ENCODE measurements around the gene EPN2. TPM values are rescaled to one million over a fixed set of nuclear protein-coding genes. Genes with fewer than 3 reads are reported as not detected.

EPN2 gene
- polyA plus RNA-seq, 1 donor from 2014 or later = 37.8 TPM

DNA sequence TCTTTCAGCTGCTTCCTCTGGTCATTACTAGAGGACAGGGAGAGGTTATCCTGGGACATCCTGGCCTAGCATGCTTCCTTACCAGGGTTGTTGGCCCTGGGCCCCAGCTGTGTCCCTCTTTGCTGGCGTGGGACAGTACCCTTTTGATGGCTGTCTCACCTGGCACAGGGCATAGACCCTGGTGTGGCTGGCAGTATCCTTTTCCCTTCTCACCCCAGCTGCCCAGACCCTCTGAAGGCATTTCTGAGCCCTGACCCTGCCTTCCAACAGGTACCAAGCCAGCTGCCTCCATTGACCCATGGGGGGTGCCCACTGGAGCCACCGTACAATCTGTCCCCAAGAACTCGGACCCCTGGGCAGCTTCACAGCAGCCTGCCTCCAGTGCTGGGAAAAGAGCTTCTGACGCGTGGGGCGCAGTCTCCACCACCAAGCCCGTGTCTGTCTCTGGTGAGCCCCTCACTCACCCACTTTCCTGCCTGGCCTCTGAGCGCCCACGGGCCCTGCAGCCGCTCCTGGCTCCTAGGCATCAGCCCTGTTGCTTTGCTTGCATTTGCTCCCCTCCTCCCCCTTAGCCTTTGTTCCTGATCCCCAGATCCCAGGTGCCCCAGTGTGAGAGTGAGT lies 91.4 kb downstream of the EPN2 start:
- Histone ChIP-seq H3K4me2 (ENCODE audit: low read length) (no peak overlapping the region), H3K27me3 (ENCODE audit: insufficient read depth, low read depth, low read length) (no peaks in the 10 kb centered on the region), H3K27ac (ENCODE audit: low read length) (no peak overlapping the region), H3K4me3 (ENCODE audit: low read length) (no peak overlapping the region), H3K36me3 (ENCODE audit: insufficient read depth, low read length) (peaks cover 4% of the 10 kb centered on the region), H4K20me1 (ENCODE audit: insufficient read depth) (no peaks in the 10 kb centered on the region), H3F3A (ENCODE audit: insufficient read depth, low read length, poor library complexity, severe bottlenecking) (no peaks in the 10 kb centered on the region), H3K9me3 (ENCODE audit: low read length) (no peaks in the 10 kb centered on the region), H2AFZ (ENCODE audit: low read depth, low read length) (no peak overlapping the region), H3K9me2 (ENCODE audit: insufficient read depth, low read length) (no peaks in the 10 kb centered on the region), H3K79me2 (replicated peaks; ENCODE audit: insufficient read depth, low read length) (no peaks in the 10 kb centered on the region), H3K9ac (ENCODE audit: low read length) (no peak overlapping the region)
- TF ChIP-seq SMC3 (conservative IDR thresholded peaks at IDR 0.05; ENCODE audit: poor library complexity) = no peak
- no peak for TF ChIP-seq EP300 (conservative IDR thresholded peaks at IDR 0.05; ENCODE audit: poor library complexity, severe bottlenecking)
- no peak for TF ChIP-seq TAF1 (IDR thresholded peaks at IDR 0.05; ENCODE audit: low read depth)
- TF ChIP-seq POLR2AphosphoS5 (IDR thresholded peaks at IDR 0.05) = no peak
- no peak for TF ChIP-seq RAD21 (conservative IDR thresholded peaks at IDR 0.05)
- TF ChIP-seq EZH2 (IDR thresholded peaks at IDR 0.05; ENCODE audit: borderline replicate concordance, insufficient read depth, low read length, poor library complexity, severe bottlenecking) = no peak
- TF ChIP-seq, protein P1, sequence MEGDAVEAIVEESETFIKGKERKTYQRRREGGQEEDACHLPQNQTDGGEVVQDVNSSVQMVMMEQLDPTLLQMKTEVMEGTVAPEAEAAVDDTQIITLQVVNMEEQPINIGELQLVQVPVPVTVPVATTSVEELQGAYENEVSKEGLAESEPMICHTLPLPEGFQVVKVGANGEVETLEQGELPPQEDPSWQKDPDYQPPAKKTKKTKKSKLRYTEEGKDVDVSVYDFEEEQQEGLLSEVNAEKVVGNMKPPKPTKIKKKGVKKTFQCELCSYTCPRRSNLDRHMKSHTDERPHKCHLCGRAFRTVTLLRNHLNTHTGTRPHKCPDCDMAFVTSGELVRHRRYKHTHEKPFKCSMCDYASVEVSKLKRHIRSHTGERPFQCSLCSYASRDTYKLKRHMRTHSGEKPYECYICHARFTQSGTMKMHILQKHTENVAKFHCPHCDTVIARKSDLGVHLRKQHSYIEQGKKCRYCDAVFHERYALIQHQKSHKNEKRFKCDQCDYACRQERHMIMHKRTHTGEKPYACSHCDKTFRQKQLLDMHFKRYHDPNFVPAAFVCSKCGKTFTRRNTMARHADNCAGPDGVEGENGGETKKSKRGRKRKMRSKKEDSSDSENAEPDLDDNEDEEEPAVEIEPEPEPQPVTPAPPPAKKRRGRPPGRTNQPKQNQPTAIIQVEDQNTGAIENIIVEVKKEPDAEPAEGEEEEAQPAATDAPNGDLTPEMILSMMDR (IDR thresholded peaks at IDR 0.05; ENCODE audit: poor library complexity, severe bottlenecking) = no peak
- no peak for TF ChIP-seq MXI1 (conservative IDR thresholded peaks at IDR 0.05; ENCODE audit: poor library complexity, severe bottlenecking)
- TF ChIP-seq, protein P2, sequence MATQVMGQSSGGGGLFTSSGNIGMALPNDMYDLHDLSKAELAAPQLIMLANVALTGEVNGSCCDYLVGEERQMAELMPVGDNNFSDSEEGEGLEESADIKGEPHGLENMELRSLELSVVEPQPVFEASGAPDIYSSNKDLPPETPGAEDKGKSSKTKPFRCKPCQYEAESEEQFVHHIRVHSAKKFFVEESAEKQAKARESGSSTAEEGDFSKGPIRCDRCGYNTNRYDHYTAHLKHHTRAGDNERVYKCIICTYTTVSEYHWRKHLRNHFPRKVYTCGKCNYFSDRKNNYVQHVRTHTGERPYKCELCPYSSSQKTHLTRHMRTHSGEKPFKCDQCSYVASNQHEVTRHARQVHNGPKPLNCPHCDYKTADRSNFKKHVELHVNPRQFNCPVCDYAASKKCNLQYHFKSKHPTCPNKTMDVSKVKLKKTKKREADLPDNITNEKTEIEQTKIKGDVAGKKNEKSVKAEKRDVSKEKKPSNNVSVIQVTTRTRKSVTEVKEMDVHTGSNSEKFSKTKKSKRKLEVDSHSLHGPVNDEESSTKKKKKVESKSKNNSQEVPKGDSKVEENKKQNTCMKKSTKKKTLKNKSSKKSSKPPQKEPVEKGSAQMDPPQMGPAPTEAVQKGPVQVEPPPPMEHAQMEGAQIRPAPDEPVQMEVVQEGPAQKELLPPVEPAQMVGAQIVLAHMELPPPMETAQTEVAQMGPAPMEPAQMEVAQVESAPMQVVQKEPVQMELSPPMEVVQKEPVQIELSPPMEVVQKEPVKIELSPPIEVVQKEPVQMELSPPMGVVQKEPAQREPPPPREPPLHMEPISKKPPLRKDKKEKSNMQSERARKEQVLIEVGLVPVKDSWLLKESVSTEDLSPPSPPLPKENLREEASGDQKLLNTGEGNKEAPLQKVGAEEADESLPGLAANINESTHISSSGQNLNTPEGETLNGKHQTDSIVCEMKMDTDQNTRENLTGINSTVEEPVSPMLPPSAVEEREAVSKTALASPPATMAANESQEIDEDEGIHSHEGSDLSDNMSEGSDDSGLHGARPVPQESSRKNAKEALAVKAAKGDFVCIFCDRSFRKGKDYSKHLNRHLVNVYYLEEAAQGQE (IDR thresholded peaks at IDR 0.05; ENCODE audit: borderline replicate concordance) = no peak

DNA sequence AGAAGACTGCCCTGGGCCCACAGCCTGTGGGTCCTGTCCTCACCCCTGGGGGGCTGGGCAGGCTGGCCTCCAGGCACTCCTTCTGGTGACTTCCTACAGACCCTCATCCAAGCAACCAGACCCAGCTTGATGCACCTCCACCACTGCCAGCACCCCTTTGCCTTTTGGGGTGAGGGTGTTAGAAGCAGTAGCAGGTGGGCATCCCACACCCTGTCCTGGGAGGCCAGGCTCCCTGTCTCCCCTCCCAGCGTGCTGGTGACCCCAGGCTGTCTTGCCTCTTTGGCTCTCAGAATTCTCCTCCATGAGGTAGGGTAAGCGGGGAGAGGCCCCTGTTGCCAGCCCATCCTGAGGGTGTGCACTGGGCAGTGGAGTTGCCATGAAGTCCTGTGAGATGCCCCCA lies 92.0 kb downstream of the EPN2 start:
- Histone ChIP-seq H3K9ac (ENCODE audit: low read length) (no peak overlapping the region), H3K36me3 (ENCODE audit: insufficient read depth, low read length) (peaks cover 4% of the 10 kb centered on the region), H3K27me3 (ENCODE audit: insufficient read depth, low read depth, low read length) (no peaks in the 10 kb centered on the region), H3K9me3 (ENCODE audit: low read length) (no peaks in the 10 kb centered on the region), H2AFZ (ENCODE audit: low read depth, low read length) (no peak overlapping the region), H3F3A (ENCODE audit: insufficient read depth, low read length, poor library complexity, severe bottlenecking) (no peaks in the 10 kb centered on the region), H3K9me2 (ENCODE audit: insufficient read depth, low read length) (no peaks in the 10 kb centered on the region), H4K20me1 (ENCODE audit: insufficient read depth) (no peaks in the 10 kb centered on the region), H3K4me3 (ENCODE audit: low read length) (no peak overlapping the region), H3K4me2 (ENCODE audit: low read length) (no peak overlapping the region), H3K27ac (ENCODE audit: low read length) (no peak overlapping the region), H3K79me2 (replicated peaks; ENCODE audit: insufficient read depth, low read length) (no peaks in the 10 kb centered on the region)
- no peak for TF ChIP-seq MXI1 (conservative IDR thresholded peaks at IDR 0.05; ENCODE audit: poor library complexity, severe bottlenecking)
